Adipose tissue (tissue), 3 donors: ENCODE results near the gene DSCAM. TPM values are rescaled to one million over a fixed set of nuclear protein-coding genes. Genes with fewer than 3 reads are reported as not detected.

ENCODE experiments used
- H3K27ac ChIP-seq: one replicate; pipeline ENCODE4 v1.5.1; 2013; ENCODE audit warnings: low read depth, low read length
- WGBS, 3 donors: extraction: QIAGEN DNeasy Blood & Tissue Kit; methylation state at CpG; one replicate each; pipeline ENCODE4 v1.1.7; 2013; 5-methylcytosine and 5-hydroxymethylcytosine counted together
- polyA plus RNA-seq, 3 donors: library from polyadenylated mRNA; stranded (reverse); fragments of 200-250 nt; gene quantifications; one replicate each; pipeline ENCODE4 v1.2.3, GENCODE V29; 2013
- donor health status: healthy with polysubstance abuse.
- donor health status: Bipolar disorder and iron deficiency.
- donor health status: healthy.

The DSCAM gene
- polyA plus RNA-seq, 3 donors: 0.08 TPM; not detected in 2

DNA sequence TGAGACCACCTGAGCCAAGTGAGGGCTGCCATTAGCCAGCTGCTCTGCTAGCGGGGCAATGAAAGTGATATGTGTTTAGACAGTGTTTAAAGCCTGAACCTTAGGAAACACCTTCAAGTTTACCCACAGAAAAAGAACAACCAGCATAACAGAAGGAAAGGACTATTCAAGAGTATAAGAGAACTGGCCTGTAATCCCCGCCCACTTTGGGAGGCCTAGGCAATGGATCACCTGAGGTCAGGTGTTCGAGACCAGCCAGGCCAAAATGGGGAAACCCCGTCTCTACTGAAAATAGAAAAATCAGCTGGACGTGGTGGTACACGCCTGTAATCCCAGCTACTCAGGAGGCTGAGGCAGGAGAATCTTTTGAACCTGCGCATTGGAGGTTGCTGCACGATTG is 830.3 kb downstream of the DSCAM start:
- H3K27ac ChIP-seq: no peak overlapping the region
- WGBS, 3 donors: 79 to 91% (median 85%) methylated on average over 8 of the region's 8 CpGs

DNA sequence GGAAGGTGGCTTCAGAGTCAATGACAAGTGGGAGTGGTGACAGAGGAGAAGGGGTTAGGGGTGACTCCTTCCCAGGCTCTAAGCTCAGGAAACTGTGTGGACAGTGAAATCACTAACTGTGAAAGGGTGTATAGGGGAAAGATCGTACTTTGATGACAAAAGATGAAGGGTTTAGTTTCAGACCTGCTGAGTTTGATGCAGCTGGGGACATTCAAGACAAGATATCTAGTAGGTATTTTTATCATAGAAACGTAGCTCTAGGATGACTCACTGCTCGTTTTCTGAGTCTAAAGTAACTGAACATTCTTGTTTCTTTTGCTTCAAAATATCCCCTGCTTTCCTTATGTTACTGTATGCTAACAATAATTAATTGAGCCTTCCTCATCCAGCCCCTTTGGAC is 830.7 kb downstream of the DSCAM start:
- 47 to 67% (median 61%) methylated on average over 3 of the region's 3 CpGs for WGBS, 3 donors

DNA sequence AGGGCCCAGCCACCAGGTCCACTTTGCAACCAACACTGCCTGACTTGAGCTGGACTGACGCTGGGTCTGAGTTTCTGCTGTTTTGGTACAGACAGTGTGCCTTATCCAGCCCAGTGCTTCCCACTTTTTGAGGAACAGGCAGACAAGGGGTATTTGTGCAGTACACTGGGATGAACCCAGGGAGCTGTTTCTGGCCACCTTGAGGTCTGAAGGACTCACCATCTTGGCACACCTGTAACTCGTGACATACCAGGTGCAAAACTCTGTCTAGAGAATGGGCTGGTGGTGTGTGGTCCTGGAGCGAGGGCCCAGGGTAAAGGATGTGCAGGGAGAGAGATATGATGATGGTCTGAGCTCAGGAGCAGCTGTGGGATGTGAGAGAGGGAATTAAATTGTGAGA is 831.1 kb downstream of the DSCAM start:
- 65 to 79% (median 79%) methylated on average over 3 of the region's 3 CpGs for WGBS, 3 donors

More for the DNA sequence above, 830.7 kb downstream of the DSCAM start:
- H3K27ac ChIP-seq: no peak overlapping the region

DNA sequence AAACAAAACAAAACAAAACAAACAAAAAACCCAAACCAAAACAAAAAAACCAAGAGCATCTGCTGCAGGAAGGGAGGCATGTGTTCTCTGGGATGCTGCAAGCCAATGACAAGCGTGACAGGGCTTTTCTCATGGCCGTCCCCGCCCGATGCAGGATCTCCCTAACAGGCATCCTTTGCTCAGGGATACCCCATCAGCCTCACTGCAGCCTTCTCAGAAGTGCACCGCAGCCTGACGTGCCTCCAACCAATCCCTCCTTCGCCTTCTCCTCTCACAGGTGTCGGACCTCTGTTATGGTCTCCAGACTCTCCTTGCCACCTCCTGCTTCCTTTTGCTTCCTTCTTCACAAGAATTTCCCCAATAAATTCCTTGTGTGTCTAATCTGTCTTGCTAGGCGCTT is 832.6 kb downstream of the DSCAM start:
- no peak overlapping the region for H3K27ac ChIP-seq
- WGBS, 3 donors: 78 to 89% (median 82%) methylated on average over 9 of the region's 9 CpGs

More for the DNA sequence above, 831.1 kb downstream of the DSCAM start:
- H3K27ac ChIP-seq: no peak overlapping the region

DNA sequence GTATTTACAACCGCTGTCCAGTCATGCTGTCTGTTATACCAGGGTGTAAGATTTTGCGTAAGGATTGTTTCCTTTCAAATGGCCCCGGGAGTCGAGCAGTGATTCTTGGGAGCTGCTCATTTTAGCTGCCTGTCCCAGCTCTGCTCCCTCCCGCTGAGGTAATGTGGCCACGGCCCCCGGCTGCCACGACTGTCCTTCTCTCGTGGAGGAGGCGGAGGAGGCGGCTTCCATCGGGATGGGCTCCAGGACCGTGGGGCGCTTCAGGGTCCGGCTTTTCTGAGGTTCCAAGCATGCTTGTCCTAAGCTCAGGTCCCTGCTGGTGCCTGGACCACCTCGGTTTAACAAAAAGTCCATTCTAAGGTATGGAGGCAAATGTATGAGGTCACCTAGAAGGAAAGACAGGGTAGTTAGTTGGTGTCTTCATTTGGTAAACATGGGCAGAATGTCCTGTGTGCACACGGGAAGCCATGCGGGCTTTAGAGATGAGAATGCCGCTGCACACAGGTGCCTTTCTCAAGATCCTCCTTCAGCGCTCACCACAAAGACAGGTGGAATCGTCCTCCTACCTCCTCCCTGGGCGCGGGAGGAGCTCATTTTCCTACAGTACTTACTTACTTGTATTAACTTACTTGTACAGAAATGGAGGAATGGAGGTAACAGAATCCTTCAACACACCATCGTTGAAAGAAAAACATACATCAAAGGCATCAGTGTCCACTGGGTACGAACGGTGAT is 833.8 kb downstream of the DSCAM start:
- no peak overlapping the region for H3K27ac ChIP-seq
- 86 to 90% (median 90%) methylated on average over 26 of the region's 26 CpGs for WGBS, 3 donors

DNA sequence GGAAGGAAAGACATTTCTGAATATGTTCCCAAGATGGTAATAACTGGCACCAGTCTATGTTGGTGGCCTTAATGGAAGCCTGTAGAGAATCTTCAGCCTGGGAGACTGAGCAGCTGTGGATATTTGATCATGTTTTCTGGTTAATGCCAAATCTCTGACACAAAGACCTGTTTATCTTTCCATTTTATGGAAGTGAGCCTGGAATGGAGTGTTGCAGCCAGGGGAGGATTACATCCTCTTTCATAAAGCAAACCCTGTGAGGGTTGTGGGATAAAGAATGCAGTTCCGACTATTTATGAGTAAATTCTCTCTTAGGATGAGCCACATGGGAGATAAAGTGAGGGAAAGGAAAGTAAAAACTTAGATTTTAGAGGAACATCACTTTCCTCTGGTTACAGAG is 835.6 kb downstream of the DSCAM start:
- H3K27ac ChIP-seq: no peak overlapping the region

DNA sequence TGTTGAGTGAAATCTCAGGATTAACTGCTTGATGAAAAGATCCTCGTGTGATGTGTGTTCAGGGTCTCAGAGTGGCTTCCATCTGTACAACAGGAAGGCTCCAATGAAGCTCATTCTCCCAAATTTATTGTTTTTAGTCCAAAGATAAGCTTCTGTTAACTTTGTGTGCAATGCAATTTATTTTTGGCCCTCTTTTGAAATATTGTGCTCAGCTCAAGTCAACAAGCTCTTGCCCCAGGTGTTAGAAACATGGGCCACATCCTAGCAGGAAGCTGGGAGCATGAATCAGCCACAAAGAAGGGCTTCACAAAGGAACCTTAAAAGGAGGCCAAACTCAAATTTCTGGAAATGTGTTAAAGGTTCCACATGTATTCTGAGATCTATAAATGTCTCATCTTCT is 844.0 kb downstream of the DSCAM start:
- 48 to 53% (median 50%) methylated on average over 1 of the region's 1 CpG for WGBS, 3 donors
- H3K27ac ChIP-seq: no peak overlapping the region

More for the DNA sequence above, 835.6 kb downstream of the DSCAM start:
- WGBS, 3 donors: 37 to 44% (median 41%) methylated on average over 1 of the region's 1 CpG

DNA sequence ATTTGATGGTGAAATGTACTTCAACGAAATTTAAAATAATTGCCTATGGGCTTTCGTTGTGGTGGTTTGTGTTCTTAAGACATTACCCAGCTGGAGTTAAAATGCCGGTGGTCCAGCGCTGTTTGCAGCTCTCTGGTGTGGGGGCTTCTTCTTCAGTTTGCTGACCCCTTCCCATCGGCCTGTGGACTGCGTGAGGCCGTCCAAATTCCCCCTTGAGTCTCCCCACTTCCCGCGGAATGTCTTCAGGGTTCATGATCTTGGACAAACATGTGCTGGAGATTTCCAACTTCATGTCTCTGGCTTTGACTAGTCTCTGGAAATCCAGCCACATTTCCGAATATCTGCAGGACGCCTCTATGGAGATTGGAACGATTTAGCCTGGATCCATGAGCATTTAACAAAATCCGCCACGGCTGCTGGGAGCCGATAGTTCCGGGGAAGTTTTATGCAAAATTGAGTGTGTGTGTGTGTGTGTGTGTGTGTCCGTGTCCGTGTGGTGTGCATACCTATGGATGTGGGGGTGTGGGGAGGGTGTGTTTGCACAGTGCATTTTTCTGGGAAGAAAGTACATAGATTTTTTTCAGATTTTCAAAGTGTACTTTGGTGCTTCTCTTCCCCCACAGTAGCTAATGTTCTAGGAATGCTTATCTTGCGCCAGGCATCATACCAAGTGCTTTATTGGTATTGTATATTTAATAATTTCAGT is 862.5 kb downstream of the DSCAM start:
- 53 to 60% (median 60%) methylated on average over 19 of the region's 19 CpGs for WGBS, 3 donors
- no peak overlapping the region for H3K27ac ChIP-seq

DNA sequence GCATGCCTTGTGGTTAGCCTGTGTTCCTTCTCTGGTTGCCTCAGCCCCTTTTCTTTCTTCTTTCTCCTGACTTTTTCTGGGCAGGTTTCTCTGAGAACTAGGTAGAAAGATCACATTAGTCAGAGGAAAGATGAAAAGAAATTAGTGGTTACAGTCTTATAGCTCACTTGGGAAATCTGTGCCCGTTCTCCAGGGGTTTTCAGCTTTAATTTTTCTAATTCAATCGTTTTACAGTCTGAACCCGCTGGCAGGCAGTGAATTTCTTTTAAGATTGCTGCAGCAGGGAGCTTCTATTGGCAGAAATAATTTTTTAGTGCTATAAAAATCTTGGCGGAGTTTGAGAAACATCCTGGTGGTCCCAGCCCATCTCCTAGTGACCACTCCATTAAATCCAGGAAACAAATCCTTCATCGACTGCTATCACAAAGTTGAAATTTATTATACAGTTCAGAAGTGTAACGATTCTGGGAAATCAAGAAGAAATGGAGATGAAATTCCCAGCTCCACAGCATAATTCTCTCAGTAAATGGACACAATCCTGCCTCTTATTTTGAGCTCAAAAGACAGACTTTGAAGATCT is 866.6 kb downstream of the DSCAM start:
- 44 to 56% (median 56%) methylated on average over 6 of the region's 6 CpGs for WGBS, 3 donors
- H3K27ac ChIP-seq: no peak overlapping the region

DNA sequence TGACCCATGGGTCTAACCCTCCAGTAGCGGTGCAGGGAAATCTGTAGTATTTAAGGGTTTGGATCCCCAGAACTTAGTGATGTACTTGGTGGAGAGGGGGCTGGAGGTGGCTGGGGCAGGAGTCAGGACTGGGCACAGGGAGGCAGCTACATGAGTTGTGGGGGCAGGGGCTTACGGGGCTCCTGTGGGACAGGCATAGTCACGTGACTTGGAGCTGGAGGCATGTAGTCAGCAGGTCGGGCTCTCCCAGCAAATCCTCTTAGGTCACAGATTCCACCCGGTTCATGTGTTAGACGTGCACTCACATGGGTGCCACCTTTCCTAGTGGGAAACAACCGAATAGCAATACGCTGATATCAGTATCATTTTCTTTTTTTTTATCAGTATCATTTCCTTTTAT is 867.6 kb downstream of the DSCAM start:
- 70 to 88% (median 87%) methylated on average over 8 of the region's 8 CpGs for WGBS, 3 donors

DNA sequence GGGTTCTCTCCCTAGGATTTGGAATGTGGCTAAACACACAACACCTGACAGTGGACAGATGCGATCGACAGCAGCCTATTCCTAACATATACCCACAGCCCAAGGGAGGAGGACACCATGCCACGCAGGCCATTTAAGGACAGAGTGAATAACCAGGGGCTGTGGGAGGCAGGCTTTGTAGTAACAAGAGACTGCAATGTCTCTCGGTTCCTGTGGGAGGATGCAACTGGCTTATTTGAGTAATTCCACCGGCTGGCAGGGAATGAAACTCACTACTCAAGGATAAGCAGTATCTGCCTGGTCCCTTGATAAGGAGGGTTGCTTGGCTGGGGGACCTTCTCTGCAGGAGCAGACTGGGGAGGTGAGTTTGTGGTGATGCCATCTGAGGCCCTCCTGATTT is 870.2 kb downstream of the DSCAM start:
- 48 to 78% (median 74%) methylated on average over 5 of the region's 5 CpGs for WGBS, 3 donors
- no peak overlapping the region for H3K27ac ChIP-seq

More for the DNA sequence above, 867.6 kb downstream of the DSCAM start:
- H3K27ac ChIP-seq: no peak overlapping the region

DNA sequence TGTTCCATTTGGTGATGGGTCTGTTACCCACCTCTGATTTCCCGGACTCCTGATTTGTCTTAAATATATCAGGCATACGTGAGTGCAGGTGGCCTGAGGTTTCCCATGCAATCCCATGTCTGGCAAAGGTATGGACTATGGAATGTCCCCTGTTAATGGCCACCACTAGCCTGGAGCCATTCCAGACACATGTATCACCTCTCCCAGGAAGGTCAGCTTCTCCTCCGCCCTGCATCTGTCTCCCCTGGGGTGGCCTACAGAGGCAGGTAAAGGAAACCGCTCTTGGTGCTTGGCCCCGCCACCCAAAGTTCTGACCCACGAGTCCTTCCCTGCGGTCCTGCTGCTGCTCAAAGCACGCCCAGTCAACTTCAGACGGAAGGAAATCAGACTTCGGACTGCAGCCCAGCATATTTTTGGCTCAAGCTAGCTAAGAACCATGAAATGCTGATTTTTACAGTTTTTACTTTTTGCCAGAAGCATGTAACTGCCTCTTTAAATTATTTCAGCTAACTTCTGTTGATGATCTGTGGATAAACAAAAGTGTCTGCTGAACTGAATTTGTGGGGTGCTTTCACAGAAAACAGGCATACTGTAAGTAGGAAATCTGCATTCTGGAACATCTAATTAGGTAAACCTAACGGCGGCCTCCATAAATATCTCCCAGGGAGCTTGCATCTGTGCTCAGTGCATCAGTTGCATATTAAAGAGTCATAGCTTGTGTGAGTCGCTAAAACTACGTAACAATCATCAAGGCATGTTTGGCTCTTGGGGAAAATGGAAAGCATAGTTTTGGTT is 873.8 kb downstream of the DSCAM start:
- WGBS, 3 donors: 81 to 85% (median 81%) methylated on average over 14 of the region's 14 CpGs
- no peak overlapping the region for H3K27ac ChIP-seq

DNA sequence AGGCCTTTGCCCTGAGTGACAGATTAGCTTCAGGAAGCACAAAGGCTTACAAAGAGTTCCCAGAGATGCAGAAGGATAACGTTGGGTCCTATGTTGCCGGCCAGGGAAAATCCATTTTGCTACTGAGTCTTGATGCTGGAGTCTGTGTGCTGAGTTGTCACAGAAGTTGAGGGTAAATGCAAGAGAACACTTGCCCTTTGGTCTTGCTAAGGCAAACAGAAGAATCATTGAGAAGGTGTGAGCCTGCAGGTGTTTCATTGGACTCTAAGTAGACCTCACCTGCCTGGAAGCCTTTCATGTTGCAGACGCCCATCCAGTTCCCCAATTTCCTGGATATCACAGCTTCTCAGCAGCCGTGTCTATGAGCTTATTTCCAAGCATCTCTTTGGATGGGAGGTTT is 874.5 kb downstream of the DSCAM start:
- 17 to 60% (median 58%) methylated on average over 4 of the region's 4 CpGs for WGBS, 3 donors
- H3K27ac ChIP-seq: no peak overlapping the region

DNA sequence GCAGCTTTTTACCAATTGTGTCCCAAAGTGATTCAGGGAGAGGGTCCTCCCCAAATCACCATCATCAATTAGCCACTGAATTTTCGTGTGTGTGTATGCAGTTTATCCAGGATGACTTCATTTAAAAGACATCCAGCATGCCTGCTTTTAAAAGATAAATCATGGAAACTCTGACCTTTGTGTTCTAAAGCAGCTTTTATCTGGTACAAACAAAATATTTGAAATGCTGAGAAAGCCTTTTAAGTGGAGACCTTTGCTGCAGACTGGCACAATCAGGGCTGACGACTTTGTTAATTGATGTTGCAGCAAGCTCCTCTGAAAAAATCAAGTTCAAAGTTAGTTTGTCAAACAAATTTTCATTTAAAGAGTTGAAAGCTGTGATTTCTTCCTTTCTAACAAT is 875.0 kb downstream of the DSCAM start:
- 16 to 26% (median 18%) methylated on average over 2 of the region's 2 CpGs for WGBS, 3 donors

DNA sequence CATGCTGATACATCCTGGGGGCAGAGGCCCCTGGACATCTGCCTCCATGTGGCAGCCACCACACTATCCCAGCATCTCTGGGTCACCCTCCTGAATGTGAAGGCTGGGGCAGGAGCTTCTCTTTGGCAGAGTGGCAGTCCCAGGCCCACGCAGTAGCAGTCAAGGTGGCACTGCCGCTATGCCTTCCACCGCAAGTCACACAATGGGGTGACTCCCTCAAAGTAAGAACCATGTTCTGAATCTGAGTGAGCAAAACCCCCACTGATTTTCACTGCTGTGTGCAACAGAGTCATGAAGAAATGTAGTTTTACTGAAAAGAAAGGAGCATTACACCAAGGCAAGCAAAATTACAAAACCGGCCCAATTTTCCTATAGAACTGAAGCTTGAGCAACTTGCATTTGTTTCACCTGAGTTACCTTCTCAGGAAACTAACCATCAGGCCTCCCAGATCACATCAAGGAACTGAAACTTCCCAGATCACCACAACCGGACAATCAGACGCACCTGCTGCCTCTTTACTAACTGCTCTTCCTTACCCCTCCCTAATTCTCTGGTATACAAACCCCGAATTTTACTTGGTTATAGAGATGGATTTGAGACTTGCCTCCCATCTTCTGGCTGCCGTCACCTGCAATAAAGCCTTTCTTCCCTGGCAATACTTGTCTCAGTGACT is 877.1 kb downstream of the DSCAM start:
- WGBS, 3 donors: 72 to 81% (median 77%) methylated on average over 8 of the region's 8 CpGs
- no peak overlapping the region for H3K27ac ChIP-seq

More for the DNA sequence above, 875.0 kb downstream of the DSCAM start:
- no peak overlapping the region for H3K27ac ChIP-seq

DNA sequence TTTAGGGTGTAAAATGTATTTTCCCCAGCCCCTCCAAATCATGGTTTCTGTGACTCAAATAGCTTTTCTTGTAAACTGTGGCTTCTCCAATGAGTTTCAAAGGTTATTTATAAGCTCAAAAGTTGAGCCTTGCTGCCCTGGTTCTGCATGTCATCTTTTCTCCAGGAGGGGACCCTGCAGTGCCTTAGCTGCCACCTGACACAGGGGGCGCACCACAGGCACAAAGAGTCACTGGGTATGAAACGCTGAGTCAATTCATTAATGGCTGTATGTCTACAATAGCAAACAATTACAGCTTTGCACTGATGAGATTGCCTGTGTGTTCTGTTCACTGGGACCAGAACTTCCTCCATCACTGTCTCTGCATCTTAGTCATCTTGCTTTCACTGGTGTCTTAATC is 878.9 kb downstream of the DSCAM start:
- H3K27ac ChIP-seq: no peak overlapping the region
- whole genome bisulfite sequencing, 3 donors: 76 to 95% (median 93%) methylated on average over 2 of the region's 2 CpGs

DNA sequence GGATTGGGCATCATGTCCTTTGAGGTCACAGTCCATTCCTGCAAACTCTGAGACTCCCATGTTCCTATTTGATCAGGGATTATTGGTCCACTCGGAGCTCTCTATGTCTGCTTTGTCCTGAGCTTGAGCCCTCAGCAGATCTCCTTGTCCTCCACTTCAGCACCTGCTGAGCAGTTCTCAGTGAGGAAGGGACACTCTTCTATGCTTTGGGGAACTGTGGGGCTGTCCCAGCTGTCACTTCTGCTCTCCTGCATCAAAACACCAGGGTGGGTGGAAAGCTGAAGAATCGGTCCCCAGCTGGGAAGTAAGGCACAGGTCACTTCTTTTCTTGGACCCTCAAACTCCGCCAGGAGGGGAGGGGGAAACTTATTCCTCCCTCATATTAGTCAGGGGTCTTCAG is 880.2 kb downstream of the DSCAM start:
- no peak overlapping the region for H3K27ac ChIP-seq
- 72 to 89% (median 85%) methylated on average over 3 of the region's 3 CpGs for WGBS, 3 donors

DNA sequence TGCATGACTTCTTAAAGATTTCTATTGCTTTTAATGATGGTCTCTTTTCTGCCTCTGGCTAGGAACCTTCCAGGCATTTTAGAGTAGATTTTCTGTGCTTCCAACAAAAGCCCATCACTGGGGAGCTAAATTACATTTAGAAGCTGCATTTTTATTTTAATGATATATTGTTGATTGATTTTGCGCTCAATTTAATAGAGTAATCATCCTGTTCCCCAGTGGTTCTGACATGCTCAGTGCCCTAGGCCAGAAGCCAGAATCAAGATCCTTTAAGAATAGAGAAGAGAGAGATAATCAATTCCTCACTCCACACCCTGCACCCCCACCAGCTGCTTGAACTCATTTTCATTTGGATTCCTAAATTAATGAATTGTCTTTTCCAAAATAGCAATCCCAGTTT is 881.9 kb downstream of the DSCAM start:
- WGBS, 3 donors: 91 to 100% (median 97%) methylated on average over 1 of the region's 1 CpG
- no peak overlapping the region for H3K27ac ChIP-seq
